ENCODE data around the gene MTM1.

The MTM1 gene

GRCh38 chrX:150700107-150700506 lies 131.7 kb downstream of the MTM1 start:
- DNase-seq (ENCODE audit: low spot score in 2 of 2): no peak
- in situ Hi-C loops (cut with MboI; ENCODE audit: low sequenced_read_pairs): no loop called here
- no peaks in the 10 kb centered on the region for H3K9me3 ChIP-seq
- H3K36me3 ChIP-seq (replicated peaks): no peaks in the 10 kb centered on the region; the same call in 1 of the 2 replicates
- no peak overlapping the region for H3K4me3 ChIP-seq
- no peaks in the 10 kb centered on the region for H3K27me3 ChIP-seq (ENCODE audit: low read depth)
- H3K4me1 ChIP-seq: no peaks in the 10 kb centered on the region; the same call in 1 of the 2 replicates

GRCh38 chrX:150701377-150701776 lies 133.0 kb downstream of the MTM1 start:
- in situ Hi-C loops (cut with MboI; ENCODE audit: low sequenced_read_pairs): no loop called here
- H3K4me3 ChIP-seq: no peak overlapping the region
- no peaks in the 10 kb centered on the region for H3K9me3 ChIP-seq
- no peaks in the 10 kb centered on the region for H3K27me3 ChIP-seq (ENCODE audit: low read depth)
- no peaks in the 10 kb centered on the region for H3K4me1 ChIP-seq
- DNase-seq (ENCODE audit: low spot score in 2 of 2): no peak
- no peaks in the 10 kb centered on the region; the same call in 1 of the 2 replicates for H3K36me3 ChIP-seq (replicated peaks)

GRCh38 chrX:150702966-150703694 lies 134.7 kb downstream of the MTM1 start:
- Histone ChIP-seq H3K4me3 (no peak overlapping the region), H3K27me3 (ENCODE audit: low read depth) (no peaks in the 10 kb centered on the region), H3K4me1 (no peaks in the 10 kb centered on the region), H3K36me3 (replicated peaks) (no peaks in the 10 kb centered on the region; the same call in 1 of the 2 replicates), H3K9me3 (no peaks in the 10 kb centered on the region)
- DNase-seq (ENCODE audit: low spot score in 2 of 2): no peak
- in situ Hi-C loops (cut with MboI; ENCODE audit: low sequenced_read_pairs): no loop called here

GRCh38 chrX:150703695-150703974 lies 135.2 kb downstream of the MTM1 start:
- H3K27me3 ChIP-seq (ENCODE audit: low read depth): no peaks in the 10 kb centered on the region

GRCh38 chrX:150704030-150704613 lies 135.7 kb downstream of the MTM1 start:
- Histone ChIP-seq H3K4me1 (no peaks in the 10 kb centered on the region), H3K27me3 (ENCODE audit: low read depth) (no peaks in the 10 kb centered on the region), H3K9me3 (no peaks in the 10 kb centered on the region), H3K36me3 (replicated peaks) (no peaks in the 10 kb centered on the region; the same call in 1 of the 2 replicates), H3K4me3 (no peak overlapping the region)
- in situ Hi-C loops (cut with MboI; ENCODE audit: low sequenced_read_pairs): no loop called here
- no peak for DNase-seq (ENCODE audit: low spot score in 2 of 2)

More at GRCh38 chrX:150703695-150703974, 135.2 kb downstream of the MTM1 start:
- H3K9me3 ChIP-seq: no peaks in the 10 kb centered on the region
- DNase-seq (ENCODE audit: low spot score in 2 of 2): no peak
- no peaks in the 10 kb centered on the region for H3K4me1 ChIP-seq
- no peaks in the 10 kb centered on the region; the same call in 1 of the 2 replicates for H3K36me3 ChIP-seq (replicated peaks)
- in situ Hi-C loops (cut with MboI; ENCODE audit: low sequenced_read_pairs): no loop called here
- no peak overlapping the region for H3K4me3 ChIP-seq

GRCh38 chrX:150712619-150713018 lies 144.2 kb downstream of the MTM1 start:
- no peak overlapping the region for H3K4me3 ChIP-seq
- in situ Hi-C loops (cut with MboI; ENCODE audit: low sequenced_read_pairs): no loop called here

GRCh38 chrX:150715184-150715583 lies 146.8 kb downstream of the MTM1 start:
- Histone ChIP-seq H3K4me1 (peaks cover 7% of the 10 kb centered on the region), H3K36me3 (replicated peaks) (no peaks in the 10 kb centered on the region), H3K9me3 (no peaks in the 10 kb centered on the region), H3K4me3 (no peak overlapping the region), H3K27me3 (ENCODE audit: low read depth) (no peaks in the 10 kb centered on the region)
- no peak for DNase-seq (ENCODE audit: low spot score in 2 of 2)
- in situ Hi-C loops (cut with MboI; ENCODE audit: low sequenced_read_pairs): no loop called here

More at GRCh38 chrX:150712619-150713018, 144.2 kb downstream of the MTM1 start:
- Histone ChIP-seq H3K27me3 (ENCODE audit: low read depth) (no peaks in the 10 kb centered on the region), H3K36me3 (replicated peaks) (no peaks in the 10 kb centered on the region), H3K9me3 (no peaks in the 10 kb centered on the region), H3K4me1 (peaks cover 12% of the 10 kb centered on the region)
- DNase-seq (ENCODE audit: low spot score in 2 of 2): no peak

- Histone ChIP-seq H3K4me3 (no peak overlapping the region), H3K4me1 (no peaks in the 10 kb centered on the region), H3K27me3 (ENCODE audit: low read depth) (no peaks in the 10 kb centered on the region), H3K9me3 (no peaks in the 10 kb centered on the region), H3K36me3 (replicated peaks) (no peaks in the 10 kb centered on the region)
- DNase-seq (ENCODE audit: low spot score in 2 of 2): no peak
- in situ Hi-C loops (cut with MboI; ENCODE audit: low sequenced_read_pairs): no loop called here
These were observed 151.2 kb downstream of the MTM1 start for GRCh38 chrX:150719621-150720020.
